MCF 10A (cell line): ENCODE data around the gene ATG7. TPM values are rescaled to one million over a fixed set of nuclear protein-coding genes. Genes with fewer than 3 reads are reported as not detected.

Source experiments
- BruUV-seq: library from RNA; stranded (reverse); fragments of 400-500 nt; replicated peaks from 2 replicates; lab custom pipeline; 2021; lab: Mats Ljungman, UMichigan
- CTCF ChIA-PET: fragments of 300-600 bp; sonication (Branson Sonifier 250); formaldehyde crosslinking; extraction: SDS; loops from one replicate; lab custom pipeline; 2021; ENCODE audit warnings: antibody characterized with exemption, inconsistent platforms; lab: Yijun Ruan, JAX
- POLR2A ChIA-PET: fragments of 300-600, 350-650 bp; sonication (Branson Sonifier 250); formaldehyde crosslinking; extraction: SDS; loops from one replicate; lab custom pipeline; 2020; ENCODE audit warnings: antibody characterized with exemption, inconsistent platforms; lab: Yijun Ruan, JAX
- DNase-seq: peaks from one replicate; pipeline ENCODE4 v3.0.0-alpha.2; 2018; ENCODE audit not compliant: unreplicated experiment
- H3K27ac Mint-ChIP-seq: one replicate; pipeline ENCODE4 v1.8.0; 2022; ENCODE audit warnings: mild to moderate bottlenecking, low read depth, mixed read lengths; ENCODE audit not compliant: unreplicated experiment
- H3K27me3 Mint-ChIP-seq: one replicate; pipeline ENCODE4 v1.8.0; 2022; ENCODE audit warnings: mixed read lengths; ENCODE audit not compliant: insufficient read depth, unreplicated experiment
- H3K36me3 Mint-ChIP-seq: one replicate; pipeline ENCODE4 v1.8.0; 2022; ENCODE audit warnings: mild to moderate bottlenecking, moderate library complexity, mixed read lengths; ENCODE audit not compliant: insufficient read depth, unreplicated experiment
- H3K4me1 Mint-ChIP-seq: one replicate; pipeline ENCODE4 v1.8.0; 2022; ENCODE audit warnings: mixed read lengths; ENCODE audit not compliant: insufficient read depth, unreplicated experiment
- H3K4me3 Mint-ChIP-seq: one replicate; pipeline ENCODE4 v1.8.0; 2022; ENCODE audit warnings: mild to moderate bottlenecking, moderate library complexity, mixed read lengths; ENCODE audit not compliant: unreplicated experiment
- H3K9me3 Mint-ChIP-seq: one replicate; pipeline ENCODE4 v1.8.0; 2022; ENCODE audit warnings: mixed read lengths; ENCODE audit not compliant: unreplicated experiment
- intact Hi-C: fragments of 100-400 bp; cut with micrococcal nuclease; formaldehyde crosslinking; loops from 2 replicates; pipeline ENCODE4 v1.14.1; 2022
- total RNA-seq: library from RNA; stranded (reverse); gene quantifications from 2 replicates; pipeline ENCODE4 v1.2.3, GENCODE V29; 2022
- TF ChIP-seq, protein P1 (sequence below): fragments of 200-600 bp; IDR thresholded peaks from one replicate; pipeline ENCODE4 v1.8.0; 2022; ENCODE audit warnings: antibody characterized with exemption, mild to moderate bottlenecking; ENCODE audit not compliant: unreplicated experiment

The ATG7 gene
- total RNA-seq, 1 experiment from 2014 or later, result 54.0 TPM

DNA sequence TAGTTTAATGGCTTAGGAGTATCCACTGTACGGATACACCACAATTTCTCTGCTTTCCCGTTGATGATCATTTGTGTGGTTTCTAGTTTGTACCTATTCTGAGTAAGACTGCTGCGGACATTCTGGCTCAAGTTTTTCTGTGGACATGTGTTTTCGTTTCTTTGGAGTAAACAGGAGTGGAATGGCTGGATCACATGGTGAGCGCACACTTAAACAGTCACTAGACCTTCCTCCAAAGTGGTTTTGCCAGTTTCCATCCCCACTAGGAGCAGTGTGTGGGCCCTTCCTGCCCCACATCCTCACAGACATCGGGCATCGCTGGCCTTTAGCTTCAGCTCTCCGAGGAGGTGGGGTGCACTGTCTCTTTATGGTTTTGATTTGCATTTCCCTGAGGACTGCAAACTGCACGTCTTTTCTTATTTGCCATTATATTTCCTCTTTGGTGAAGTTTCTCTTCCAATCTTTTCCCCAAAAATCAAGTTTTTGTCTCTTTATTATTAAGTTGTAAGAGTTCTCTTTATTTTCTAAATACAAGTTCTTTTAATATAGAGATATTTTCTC is 277.5 kb downstream of the ATG7 start:
- no peak overlapping the region for H3K4me3 Mint-ChIP-seq
- intact Hi-C loops, result no loop called here
- peaks cover 27% of the 10 kb centered on the region for H3K4me1 Mint-ChIP-seq
- peak overlapping the region; percentile 88 for H3K27ac Mint-ChIP-seq
- DNase-seq, result no peak
- H3K36me3 Mint-ChIP-seq, result peaks cover 37% of the 10 kb centered on the region
- no peaks in the 10 kb centered on the region for H3K27me3 Mint-ChIP-seq
- H3K9me3 Mint-ChIP-seq, result no peaks in the 10 kb centered on the region
- ChIA-PET POLR2A (no interaction called here), CTCF (no interaction called here)
- BruUV-seq, result no TSS peak
- TF ChIP-seq, protein P1, sequence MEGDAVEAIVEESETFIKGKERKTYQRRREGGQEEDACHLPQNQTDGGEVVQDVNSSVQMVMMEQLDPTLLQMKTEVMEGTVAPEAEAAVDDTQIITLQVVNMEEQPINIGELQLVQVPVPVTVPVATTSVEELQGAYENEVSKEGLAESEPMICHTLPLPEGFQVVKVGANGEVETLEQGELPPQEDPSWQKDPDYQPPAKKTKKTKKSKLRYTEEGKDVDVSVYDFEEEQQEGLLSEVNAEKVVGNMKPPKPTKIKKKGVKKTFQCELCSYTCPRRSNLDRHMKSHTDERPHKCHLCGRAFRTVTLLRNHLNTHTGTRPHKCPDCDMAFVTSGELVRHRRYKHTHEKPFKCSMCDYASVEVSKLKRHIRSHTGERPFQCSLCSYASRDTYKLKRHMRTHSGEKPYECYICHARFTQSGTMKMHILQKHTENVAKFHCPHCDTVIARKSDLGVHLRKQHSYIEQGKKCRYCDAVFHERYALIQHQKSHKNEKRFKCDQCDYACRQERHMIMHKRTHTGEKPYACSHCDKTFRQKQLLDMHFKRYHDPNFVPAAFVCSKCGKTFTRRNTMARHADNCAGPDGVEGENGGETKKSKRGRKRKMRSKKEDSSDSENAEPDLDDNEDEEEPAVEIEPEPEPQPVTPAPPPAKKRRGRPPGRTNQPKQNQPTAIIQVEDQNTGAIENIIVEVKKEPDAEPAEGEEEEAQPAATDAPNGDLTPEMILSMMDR, result no peak

DNA sequence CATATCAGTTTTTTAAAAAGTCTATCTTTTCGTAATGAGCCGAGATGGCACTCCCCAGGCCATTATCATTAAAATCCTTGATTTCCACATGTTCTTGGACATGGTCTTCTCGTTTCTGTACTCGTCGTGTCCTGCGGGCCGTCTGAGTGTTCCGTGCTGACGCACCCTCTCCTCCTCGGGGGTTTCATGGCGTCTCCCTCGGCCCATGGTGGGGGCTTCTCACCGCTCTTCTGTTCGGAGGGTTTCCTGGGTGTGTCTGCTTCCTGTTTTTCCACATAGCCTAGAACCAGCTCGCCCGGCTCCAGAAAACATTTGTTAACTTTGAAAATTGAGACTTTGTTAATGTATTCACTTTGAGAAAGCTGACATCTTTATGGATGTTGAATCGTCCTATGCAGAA is 278.8 kb downstream of the ATG7 start:
- no peaks in the 10 kb centered on the region for H3K9me3 Mint-ChIP-seq
- ChIA-PET CTCF (interaction anchor here (0.6 to 0.7 kb wide), 3 partner anchors 74 to 290 kb away, joined by 3 read pairs; no protein-coding TSS in a partner anchor), POLR2A (interaction anchor here (0.8 kb wide), 1 partner anchor 11 kb away, joined by 4 read pairs; no protein-coding TSS in a partner anchor)
- TF ChIP-seq, protein P1, result no peak
- no peak overlapping the region for H3K4me3 Mint-ChIP-seq
- peaks cover 27% of the 10 kb centered on the region for H3K4me1 Mint-ChIP-seq
- no peak overlapping the region for H3K27ac Mint-ChIP-seq
- intact Hi-C loops, result no loop called here
- H3K36me3 Mint-ChIP-seq, result peaks cover 49% of the 10 kb centered on the region
- H3K27me3 Mint-ChIP-seq, result no peaks in the 10 kb centered on the region
- BruUV-seq, result no TSS peak
- no peak for DNase-seq

DNA sequence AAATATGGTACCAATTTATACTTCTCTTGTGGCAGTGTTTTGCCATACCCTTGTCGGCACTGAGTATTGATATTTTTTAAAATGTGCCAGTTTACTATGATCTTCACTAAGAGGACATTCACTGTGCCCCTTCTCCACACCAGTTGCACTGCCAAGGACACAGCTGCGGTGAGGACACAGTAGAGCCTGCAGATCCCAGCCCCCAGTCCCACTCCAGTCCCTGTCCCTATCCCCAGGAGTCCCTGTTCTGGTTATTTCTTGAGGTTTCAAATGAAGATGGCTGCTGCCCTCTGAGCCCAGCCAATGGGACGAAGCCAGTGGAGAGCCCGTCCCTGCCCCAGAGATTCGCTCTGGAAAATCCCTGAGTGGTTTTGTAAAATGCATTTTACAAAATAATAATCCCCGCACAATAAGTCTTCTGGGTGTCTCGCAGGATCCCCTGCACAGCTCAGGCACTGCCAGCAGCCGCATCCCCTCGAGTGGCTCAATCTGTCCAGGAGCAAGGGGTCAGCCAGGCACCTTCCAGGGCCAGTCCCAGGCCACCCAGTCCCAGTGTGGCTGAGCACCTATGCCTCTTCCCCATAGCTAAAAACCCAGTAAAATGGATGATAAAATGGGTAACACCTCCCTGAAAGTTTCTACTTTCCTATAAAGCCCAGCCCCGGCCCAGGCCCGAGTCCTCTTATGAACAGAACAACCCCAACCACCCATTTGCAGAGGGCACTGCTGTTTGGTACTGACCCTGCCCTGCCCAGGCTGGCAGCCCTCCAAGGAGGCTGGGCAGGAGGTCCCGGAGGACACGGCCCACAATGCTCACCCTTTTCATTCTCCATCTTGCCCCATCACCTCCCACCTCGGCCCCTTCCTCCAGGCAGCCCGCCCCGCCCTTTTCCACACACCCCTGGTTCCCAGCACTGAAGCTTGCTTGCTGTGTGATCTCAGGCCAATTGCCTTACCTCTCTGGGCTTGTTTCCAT is 280.4 kb downstream of the ATG7 start:
- Mint-ChIP-seq H3K27ac (peak overlapping the region; percentile 49), H3K9me3 (no peaks in the 10 kb centered on the region), H3K36me3 (peaks cover 57% of the 10 kb centered on the region), H3K4me1 (peaks cover 27% of the 10 kb centered on the region), H3K4me3 (no peak overlapping the region), H3K27me3 (no peaks in the 10 kb centered on the region)
- no TSS peak for BruUV-seq
- no peak for DNase-seq
- TF ChIP-seq, protein P1, result no peak
- CTCF ChIA-PET, result no interaction called here
- POLR2A ChIA-PET, result interaction anchor here (1.1 kb wide), 1 partner anchor 29 kb away, joined by 3 read pairs; no protein-coding TSS in a partner anchor
- intact Hi-C loops, result no loop called here
